Measurements from ENCODE around the gene SLC16A3.

DNA sequence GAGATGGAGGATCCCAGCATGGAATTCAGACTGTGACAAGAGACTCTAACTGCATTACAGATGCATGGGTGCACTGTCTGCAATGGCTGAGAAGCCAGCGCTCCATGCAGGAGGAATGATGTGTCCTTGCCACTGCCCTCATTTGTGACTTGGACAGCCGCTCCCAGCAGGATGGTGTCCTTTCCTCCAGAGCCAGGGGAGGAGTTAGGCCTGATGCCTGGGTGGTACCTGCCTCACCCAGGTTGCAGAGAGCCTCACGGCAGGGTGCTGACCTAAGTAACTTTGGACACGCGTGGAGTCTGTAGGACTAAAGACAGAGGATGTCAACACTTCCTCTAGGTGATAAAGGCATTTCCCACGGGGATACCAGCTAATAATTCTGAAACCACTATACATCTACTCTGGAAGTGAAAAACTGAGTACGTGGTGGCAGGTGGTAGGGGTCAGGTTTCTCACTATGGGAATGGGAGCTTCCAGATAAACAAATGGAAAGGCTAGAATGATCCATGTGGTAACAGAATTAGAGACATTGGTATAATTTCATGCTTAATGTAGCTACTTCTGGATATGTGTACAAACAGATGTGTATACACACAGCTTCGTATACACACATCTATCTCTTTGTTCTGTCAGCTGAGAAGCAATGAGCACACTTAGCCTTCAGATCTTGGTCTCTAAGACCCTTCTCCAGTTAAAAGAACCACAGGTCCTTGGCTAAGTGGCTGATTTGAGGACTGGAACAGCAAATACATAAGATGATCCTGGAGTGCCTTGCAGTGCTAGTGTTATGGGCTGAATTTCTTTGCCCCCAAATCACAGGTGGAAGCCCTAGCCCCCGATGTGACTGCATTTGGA, 58.4 kb downstream of the SLC16A3 start:
- TF ChIP-seq EZH2phosphoT487 (IDR thresholded peaks at IDR 0.05; ENCODE audit: low read length) (no peak), CTCF (IDR thresholded peaks at IDR 0.05; ENCODE audit: low read length) (no peak), EZH2 (optimal IDR thresholded peaks at IDR 0.05; ENCODE audit: low read depth, low read length) (no peak)

Measured in MM.1S (cell line).